K562 (cell line): ENCODE data around the gene SMIM7. TPM values are rescaled to one million over a fixed set of nuclear protein-coding genes. Genes with fewer than 3 reads are reported as not detected.
A peak's percentile ranks its signal among the peaks of the same experiment; 100 is the strongest.

Experiments used
- ATAC-seq: fragments of 200-7000 bp; cut with Tn5 transposase; 3 replicates; pipeline ENCODE4 v1.9.1; 2020; ENCODE audit warnings: moderate library complexity
- BruUV-seq: library from RNA; stranded (reverse); fragments of 400-500 nt; replicated peaks from 2 replicates; lab custom pipeline; 2021; lab: Mats Ljungman, UMichigan
- CTCF ChIA-PET: fragments of 300-600 bp; formaldehyde crosslinking; extraction: SDS; loops from one replicate; lab custom pipeline; 2021; ENCODE audit warnings: low intra/inter-chr PET ratio; lab: Yijun Ruan, JAX
- POLR2A ChIA-PET: fragments of 300-600, 350-650 bp; sonication (Branson Sonifier 250); formaldehyde crosslinking; extraction: SDS; loops from one replicate; lab custom pipeline; 2021; ENCODE audit warnings: antibody characterized with exemption, inconsistent platforms; lab: Yijun Ruan, JAX
- DNase-seq, 4 experiments: peaks; one replicate each; pipeline versions ENCODE4 v3.0.0 to v3.0.0-alpha.2; 2011 to 2018; ENCODE audit warnings: low spot score in 3 of 4, mixed read lengths in 3 of 4; ENCODE audit errors: extremely low read depth in 1 of 4
- FAIRE-seq: peaks from 2 replicates; lab custom pipeline; 2011; peaks lifted over from hg19 to GRCh38; lab: Jason Lieb, UNC
- H2AFZ ChIP-seq: 2 replicates; pipeline ENCODE4 v1.6.0; 2011; ENCODE audit warnings: low read depth, low read length, control low read depth, inconsistent platforms
- H3K27ac ChIP-seq: fragments of 200-600 bp; 3 replicates; pipeline ENCODE4 v1.8.0; 2011; ENCODE audit warnings: low read depth, mild to moderate bottlenecking, control low read depth, inconsistent platforms, low read length, moderate library complexity, mixed read lengths; ENCODE audit errors: extremely low read depth
- H3K27me3 ChIP-seq, 2 experiments: fragments of 300-600 bp in 1 of 2; 2 replicates in 1 of 2; 3 replicates in 1 of 2; pipeline versions ENCODE4 v1.6.0 to v1.8.0; 2011; ENCODE audit warnings: inconsistent platforms in 2 of 2, low read length in 2 of 2, mild to moderate bottlenecking in 1 of 2, mixed read lengths in 1 of 2, moderate library complexity in 1 of 2; ENCODE audit not compliant: control insufficient read depth in 2 of 2, insufficient read depth in 2 of 2
- H3K36me3 ChIP-seq: fragments of 300-600 bp; 3 replicates; pipeline ENCODE4 v1.8.0; 2011; ENCODE audit warnings: mild to moderate bottlenecking, low read length, inconsistent platforms; ENCODE audit not compliant: control insufficient read depth, insufficient read depth
- H3K4me1 ChIP-seq, 2 experiments: fragments of 200-600 bp in 1 of 2; replicated peaks in 1 of 2; 2 replicates in 1 of 2; 3 replicates in 1 of 2; pipeline versions ENCODE4 v1.5.1 to v1.8.0; 2011; ENCODE audit warnings: inconsistent platforms in 2 of 2, low read length in 2 of 2, mild to moderate bottlenecking in 1 of 2, mixed read lengths in 1 of 2, moderate library complexity in 1 of 2; ENCODE audit not compliant: control insufficient read depth in 2 of 2, insufficient read depth in 2 of 2
- H3K4me2 ChIP-seq: 2 replicates; pipeline ENCODE4 v1.6.1; 2011; ENCODE audit warnings: low read length, control low read depth, inconsistent platforms, mixed read lengths; ENCODE audit not compliant: insufficient read depth
- H3K4me3 ChIP-seq: fragments of 200-600 bp; sonication (generic), shearing (Covaris generic); 2 replicates; pipeline ENCODE4 v1.5.1; 2016; ENCODE audit warnings: control low read depth, inconsistent platforms
- H3K79me2 ChIP-seq: fragments of 200-600 bp; 3 replicates; pipeline ENCODE4 v1.8.0; 2011; ENCODE audit warnings: low read length, inconsistent platforms; ENCODE audit not compliant: control insufficient read depth, insufficient read depth
- H3K9ac ChIP-seq, 2 experiments: 2 replicates each; pipeline versions ENCODE4 v1.6.0 to v1.6.1; 2011; ENCODE audit warnings: low read depth in 2 of 2, low read length in 2 of 2, control low read depth in 1 of 2, inconsistent platforms in 1 of 2, mild to moderate bottlenecking in 1 of 2, mixed read lengths in 1 of 2; ENCODE audit not compliant: insufficient read depth in 1 of 2
- H3K9me1 ChIP-seq: one replicate; pipeline ENCODE4 v1.6.0; 2011; ENCODE audit warnings: inconsistent platforms, mild to moderate bottlenecking, low read length, moderate library complexity; ENCODE audit not compliant: control insufficient read depth, insufficient read depth
- H3K9me3 ChIP-seq: replicated peaks from 2 replicates; pipeline ENCODE4 v1.5.1; 2011; ENCODE audit warnings: low read depth, low read length, inconsistent platforms; ENCODE audit not compliant: control insufficient read depth, insufficient read depth
- H4K20me1 ChIP-seq: replicated peaks from 2 replicates; pipeline ENCODE4 v1.6.1; 2011; ENCODE audit warnings: low read length, inconsistent platforms, mixed read lengths; ENCODE audit not compliant: control insufficient read depth, insufficient read depth
- ARID3B ChIP-seq: fragments of 250-450 bp; sonication (Bioruptor Pico); IDR thresholded peaks from 2 replicates; pipeline ENCODE4 v1.4.0; 2020; ENCODE audit warnings: borderline replicate concordance
- CBX8 ChIP-seq: fragments of 200-600 bp; sonication (generic); IDR thresholded peaks from 2 replicates; pipeline ENCODE4 v1.6.1; 2012; ENCODE audit warnings: borderline replicate concordance, mixed run types, low read depth, mild to moderate bottlenecking, moderate library complexity, mixed read lengths, low read length, control low read depth, inconsistent platforms; ENCODE audit not compliant: poor library complexity, severe bottlenecking; ENCODE audit errors: extremely low read depth
- E4F1 ChIP-seq: fragments of 250-450 bp; sonication (Bioruptor Pico); IDR thresholded peaks from 2 replicates; pipeline ENCODE4 v1.5.0; 2021; ENCODE audit warnings: mild to moderate bottlenecking, borderline replicate concordance
- MECOM ChIP-seq: fragments of 250-450 bp; sonication (Bioruptor Pico); IDR thresholded peaks from 2 replicates; pipeline ENCODE4 v1.8.0; 2022; ENCODE audit warnings: inconsistent platforms
- MED1 ChIP-seq: sonication (generic); formaldehyde crosslinking; IDR thresholded peaks from 2 replicates; pipeline ENCODE4 v1.8.1; 2023; ENCODE audit warnings: missing genetic modification reagents, borderline replicate concordance
- NFYB ChIP-seq: IDR thresholded peaks from 2 replicates; pipeline ENCODE4 v1.6.1; 2011; ENCODE audit warnings: mild to moderate bottlenecking, moderate library complexity; ENCODE audit not compliant: insufficient read length; ENCODE audit errors: extremely low read depth
- ZBTB2 ChIP-seq: fragments of 450-650 bp; IDR thresholded peaks from 2 replicates; pipeline ENCODE4 v1.6.1; 2016; ENCODE audit warnings: antibody characterized with exemption
- ZNF431 ChIP-seq: sonication (generic); formaldehyde crosslinking; IDR thresholded peaks from 2 replicates; pipeline ENCODE4 v1.8.0; 2022; ENCODE audit warnings: mild to moderate bottlenecking, missing genetic modification reagents
- ZNF830 ChIP-seq: fragments of 250-450 bp; sonication (Bioruptor Pico); IDR thresholded peaks from 2 replicates; pipeline ENCODE4 v1.5.0; 2021; ENCODE audit warnings: mild to moderate bottlenecking
- WGBS: fragments of 100-300 bp; shearing (Covaris generic); methylation state at CpG from one replicate; pipeline ENCODE4 v1.1.6; 2016; ENCODE audit warnings: low coverage, mixed read lengths; ENCODE audit not compliant: insufficient coverage; ENCODE audit errors: missing lambda C conversion rate; 5-methylcytosine and 5-hydroxymethylcytosine counted together
- in situ Hi-C: fragments of 300-500 bp; cut with MboI; formaldehyde crosslinking; loops from 4 replicates; pipeline ENCODE4 v1.15.0; 2018; ENCODE audit warnings: inconsistent platforms, mixed read lengths
- intact Hi-C: fragments of 100-400 bp; cut with micrococcal nuclease; formaldehyde crosslinking; loops from 2 replicates; pipeline ENCODE4 v1.14.2; 2022
- polyA plus RNA-seq, 8 experiments: library from polyadenylated mRNA; depleted of rRNA in 4 of 8; stranded (reverse) in 5 of 8; unstranded in 3 of 8; fragments of >200 nt; fragmentation: Nextera tagmentation in 2 of 8; fragmentation: Illumina TruSeq in 1 of 8; extraction: Ambion mirVana in 2 of 8; extraction: Trizol in 1 of 8; gene quantifications; 2 replicates each; pipeline versions ENCODE4 v1.2.1 to v1.2.3, GENCODE V29; 2011 to 2014; ENCODE audit warnings: inconsistent platforms in 1 of 8, missing spikeins in 1 of 8
- total RNA-seq, 7 experiments: library from RNA; depleted of rRNA in 6 of 7; stranded (reverse); fragments of >200 nt in 6 of 7; fragmentation: Illumina TruSeq in 2 of 7; extraction: Trizol in 2 of 7; gene quantifications; 2 replicates each; pipeline versions ENCODE4 v1.2.1 to v1.2.3, GENCODE V29; 2011 to 2021; ENCODE audit warnings: low replicate concordance in 1 of 7

SMIM7 gene
- total and polyA plus RNA-seq, 9 of the 15 experiments (the other 6 are each of a cell fraction or from before 2014, with no cell fraction given) = 55.3 to 265 (median 107) TPM

GRCh38 chr19:16601378-16602052, 58.4 kb downstream of the SMIM7 start:
- Histone ChIP-seq H3K4me3 (no peak overlapping the region), H3K9me1 (peaks cover 9% of the 10 kb centered on the region), H3K4me2 (no peak overlapping the region), H3K9ac (peak overlapping the region in 1 of 2 experiments; percentile 37; a peak in 1 of 4 replicates), H4K20me1 (peaks cover 69% of the 10 kb centered on the region), H3K4me1 (peaks cover 4 to 35% of the 10 kb centered on the region in 2 experiments; a peak in 4 of 5 replicates), H2AFZ (no peak overlapping the region), H3K79me2 (peaks cover 96% of the 10 kb centered on the region), H3K27me3 (no peaks in the 10 kb centered on the region), H3K36me3 (peaks cover 13% of the 10 kb centered on the region)
- ATAC-seq (no peak), DNase-seq (no peak)
- BruUV-seq = no TSS peak
- ChIA-PET POLR2A (interaction anchor here (0.6 to 1.9 kb wide), 5 partner anchors 9 to 23 kb away, joined by 3 to 8 read pairs (median 7); no protein-coding TSS in a partner anchor), CTCF (no interaction called here)
- in situ Hi-C loops = no loop called here
- TF ChIP-seq ZNF830 (CRISPR knock-in tag) = no peak
- no peak for TF ChIP-seq CBX8
- TF ChIP-seq ZNF431 = no peak
- no peak for TF ChIP-seq E4F1 (CRISPR knock-in tag)
- no peak for TF ChIP-seq ARID3B (CRISPR knock-in tag)
- no peak for TF ChIP-seq MECOM (CRISPR knock-in tag)
- TF ChIP-seq ZBTB2 = no peak
- TF ChIP-seq NFYB = no peak
- TF ChIP-seq MED1 (CRISPR knock-in tag) = no peak
- TF ChIP-seq, all 486 proteins: peak for 0
- Histone ChIP-seq H3K27ac (no peak overlapping the region), H3K9me3 (no peaks in the 10 kb centered on the region)
- FAIRE-seq = no peak
- WGBS = 92% methylated on average over 20 of the region's 20 CpGs
- intact Hi-C loops = no loop called here
